Measurements from ENCODE around the gene HRH1. TPM values are rescaled to one million over a fixed set of nuclear protein-coding genes. Genes with fewer than 3 reads are reported as not detected.
"Not testable (repeated sequence)": the region's sequence is repeated elsewhere in the genome, so short reads cannot be mapped to it uniquely, and the experiment has no call there.

Gene HRH1, protein sequence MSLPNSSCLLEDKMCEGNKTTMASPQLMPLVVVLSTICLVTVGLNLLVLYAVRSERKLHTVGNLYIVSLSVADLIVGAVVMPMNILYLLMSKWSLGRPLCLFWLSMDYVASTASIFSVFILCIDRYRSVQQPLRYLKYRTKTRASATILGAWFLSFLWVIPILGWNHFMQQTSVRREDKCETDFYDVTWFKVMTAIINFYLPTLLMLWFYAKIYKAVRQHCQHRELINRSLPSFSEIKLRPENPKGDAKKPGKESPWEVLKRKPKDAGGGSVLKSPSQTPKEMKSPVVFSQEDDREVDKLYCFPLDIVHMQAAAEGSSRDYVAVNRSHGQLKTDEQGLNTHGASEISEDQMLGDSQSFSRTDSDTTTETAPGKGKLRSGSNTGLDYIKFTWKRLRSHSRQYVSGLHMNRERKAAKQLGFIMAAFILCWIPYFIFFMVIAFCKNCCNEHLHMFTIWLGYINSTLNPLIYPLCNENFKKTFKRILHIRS
- 9.8 and 12.4 TPM in 2 replicates for total RNA-seq

DNA sequence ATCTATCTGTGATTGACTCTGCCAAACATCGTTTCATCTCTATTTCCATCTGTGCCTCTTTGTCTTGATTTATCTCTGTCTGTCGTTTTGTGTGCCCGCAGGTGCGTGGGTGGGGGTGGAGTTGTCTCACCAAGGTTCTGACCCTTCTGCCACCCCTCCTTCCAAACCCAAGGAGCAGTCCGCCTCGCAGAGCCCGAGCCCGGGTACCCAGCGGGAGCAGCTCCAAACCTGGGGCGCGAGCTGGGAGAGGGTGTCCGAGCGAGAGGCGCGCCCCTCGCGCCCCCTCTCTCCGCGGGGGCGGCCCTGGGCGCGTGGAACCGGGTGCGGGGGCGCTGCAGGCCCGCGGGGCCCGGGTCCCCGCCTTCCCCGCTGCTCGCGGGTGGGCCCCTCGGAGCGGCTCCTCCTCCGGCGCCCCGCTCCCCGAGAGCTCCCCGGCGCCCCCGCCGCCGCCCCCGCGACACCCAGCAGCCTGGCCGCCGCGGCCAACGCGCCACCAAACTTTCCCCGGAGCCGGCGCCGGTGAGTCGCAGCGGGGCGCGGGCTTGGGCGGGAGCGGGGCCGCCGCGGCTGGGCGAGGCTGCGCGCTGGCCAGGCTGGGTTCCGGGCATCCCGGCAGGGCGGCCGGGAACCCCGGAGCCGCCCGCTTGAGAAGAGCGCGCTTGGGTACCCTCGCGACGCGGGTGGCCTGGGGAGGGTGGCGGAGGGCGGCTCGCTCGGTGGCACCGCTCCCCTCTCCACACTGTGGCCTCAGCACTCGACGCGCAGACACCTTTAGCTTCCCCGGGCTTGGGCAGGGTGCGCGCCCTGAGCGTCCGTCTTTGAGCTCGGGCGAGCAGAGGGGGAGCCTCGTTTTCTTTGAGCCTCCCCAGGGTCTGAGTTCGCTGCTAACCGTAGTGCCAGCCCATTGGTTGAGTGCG, at the start of gene HRH1:
Gene HRH1 (plus strand): TSS at position 458 of the 917 bp plus-strand sequence. CDS start 104,545 bp downstream, outside the sequence.
- peak; percentile 84 for DNase-seq (ENCODE audit: insufficient read length, low spot score, missing footprints)

GRCh38 chr3:11113316-11113715, 41.0 kb upstream of the HRH1 start:
- H3K4me1 ChIP-seq (ENCODE audit: insufficient read depth, low read length), result peaks cover 17% of the 10 kb centered on the region
- H3K79me2 ChIP-seq (ENCODE audit: insufficient read depth, low read length), result not testable (repeated sequence)

More for the DNA sequence above, at the start of gene HRH1:
- no peaks in the 10 kb centered on the region for H3K27me3 ChIP-seq (ENCODE audit: insufficient read depth, low read length)
- no peaks in the 10 kb centered on the region for H3K36me3 ChIP-seq (ENCODE audit: insufficient read depth, low read length)
- peak within 1 kb of the TSS; percentile 69 for H3K27ac ChIP-seq (ENCODE audit: low read depth, low read length)
- no peaks in the 10 kb centered on the region for H3K9me3 ChIP-seq (ENCODE audit: low read depth, low read length)
- peaks cover 30% of the 10 kb centered on the region for H3K79me2 ChIP-seq (ENCODE audit: insufficient read depth, low read length)
- peak within 1 kb of the TSS; percentile 99 for H3K4me2 ChIP-seq (ENCODE audit: insufficient read depth, low read length)
- H3K4me3 ChIP-seq (ENCODE audit: insufficient read depth, low read length), result peak within 1 kb of the TSS; percentile 80
- peaks cover 3% of the 10 kb centered on the region for H4K20me1 ChIP-seq (ENCODE audit: insufficient read depth, low read length)
- TF ChIP-seq, protein P1, sequence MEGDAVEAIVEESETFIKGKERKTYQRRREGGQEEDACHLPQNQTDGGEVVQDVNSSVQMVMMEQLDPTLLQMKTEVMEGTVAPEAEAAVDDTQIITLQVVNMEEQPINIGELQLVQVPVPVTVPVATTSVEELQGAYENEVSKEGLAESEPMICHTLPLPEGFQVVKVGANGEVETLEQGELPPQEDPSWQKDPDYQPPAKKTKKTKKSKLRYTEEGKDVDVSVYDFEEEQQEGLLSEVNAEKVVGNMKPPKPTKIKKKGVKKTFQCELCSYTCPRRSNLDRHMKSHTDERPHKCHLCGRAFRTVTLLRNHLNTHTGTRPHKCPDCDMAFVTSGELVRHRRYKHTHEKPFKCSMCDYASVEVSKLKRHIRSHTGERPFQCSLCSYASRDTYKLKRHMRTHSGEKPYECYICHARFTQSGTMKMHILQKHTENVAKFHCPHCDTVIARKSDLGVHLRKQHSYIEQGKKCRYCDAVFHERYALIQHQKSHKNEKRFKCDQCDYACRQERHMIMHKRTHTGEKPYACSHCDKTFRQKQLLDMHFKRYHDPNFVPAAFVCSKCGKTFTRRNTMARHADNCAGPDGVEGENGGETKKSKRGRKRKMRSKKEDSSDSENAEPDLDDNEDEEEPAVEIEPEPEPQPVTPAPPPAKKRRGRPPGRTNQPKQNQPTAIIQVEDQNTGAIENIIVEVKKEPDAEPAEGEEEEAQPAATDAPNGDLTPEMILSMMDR (IDR thresholded peaks at IDR 0.05; ENCODE audit: extremely low read depth, low read depth, low read length), result no peak
- peak within 1 kb of the TSS; percentile 80 for H2AFZ ChIP-seq (ENCODE audit: low read length)
- H3K4me1 ChIP-seq (ENCODE audit: insufficient read depth, low read length), result peaks cover 12% of the 10 kb centered on the region

GRCh38 chr3:11115548-11115947, 38.7 kb upstream of the HRH1 start:
- no peaks in the 10 kb centered on the region for H3K36me3 ChIP-seq (ENCODE audit: insufficient read depth, low read length)
- TF ChIP-seq, protein P1 (IDR thresholded peaks at IDR 0.05; ENCODE audit: extremely low read depth, low read depth, low read length), result no peak
- H3K27me3 ChIP-seq (ENCODE audit: insufficient read depth, low read length), result no peaks in the 10 kb centered on the region
- peaks cover 35% of the 10 kb centered on the region for H3K4me1 ChIP-seq (ENCODE audit: insufficient read depth, low read length)
- no peak overlapping the region for H3K27ac ChIP-seq (ENCODE audit: low read depth, low read length)
- no peak overlapping the region for H3K4me3 ChIP-seq (ENCODE audit: insufficient read depth, low read length)
- no peaks in the 10 kb centered on the region for H4K20me1 ChIP-seq (ENCODE audit: insufficient read depth, low read length)
- H3K4me2 ChIP-seq (ENCODE audit: insufficient read depth, low read length), result no peak overlapping the region
- no peaks in the 10 kb centered on the region for H3K79me2 ChIP-seq (ENCODE audit: insufficient read depth, low read length)
- no peak for DNase-seq (ENCODE audit: insufficient read length, low spot score, missing footprints)
- H2AFZ ChIP-seq (ENCODE audit: low read length), result no peak overlapping the region
- no peaks in the 10 kb centered on the region for H3K9me3 ChIP-seq (ENCODE audit: low read depth, low read length)

More at GRCh38 chr3:11113316-11113715, 41.0 kb upstream of the HRH1 start:
- H3K4me3 ChIP-seq (ENCODE audit: insufficient read depth, low read length); DNase-seq (ENCODE audit: insufficient read length, low spot score, missing footprints); H4K20me1 ChIP-seq (ENCODE audit: insufficient read depth, low read length); H3K27me3 ChIP-seq (ENCODE audit: insufficient read depth, low read length); H2AFZ ChIP-seq (ENCODE audit: low read length); H3K4me2 ChIP-seq (ENCODE audit: insufficient read depth, low read length); H3K27ac ChIP-seq (ENCODE audit: low read depth, low read length); H3K9me3 ChIP-seq (ENCODE audit: low read depth, low read length); H3K36me3 ChIP-seq (ENCODE audit: insufficient read depth, low read length): not testable (repeated sequence)

DNA sequence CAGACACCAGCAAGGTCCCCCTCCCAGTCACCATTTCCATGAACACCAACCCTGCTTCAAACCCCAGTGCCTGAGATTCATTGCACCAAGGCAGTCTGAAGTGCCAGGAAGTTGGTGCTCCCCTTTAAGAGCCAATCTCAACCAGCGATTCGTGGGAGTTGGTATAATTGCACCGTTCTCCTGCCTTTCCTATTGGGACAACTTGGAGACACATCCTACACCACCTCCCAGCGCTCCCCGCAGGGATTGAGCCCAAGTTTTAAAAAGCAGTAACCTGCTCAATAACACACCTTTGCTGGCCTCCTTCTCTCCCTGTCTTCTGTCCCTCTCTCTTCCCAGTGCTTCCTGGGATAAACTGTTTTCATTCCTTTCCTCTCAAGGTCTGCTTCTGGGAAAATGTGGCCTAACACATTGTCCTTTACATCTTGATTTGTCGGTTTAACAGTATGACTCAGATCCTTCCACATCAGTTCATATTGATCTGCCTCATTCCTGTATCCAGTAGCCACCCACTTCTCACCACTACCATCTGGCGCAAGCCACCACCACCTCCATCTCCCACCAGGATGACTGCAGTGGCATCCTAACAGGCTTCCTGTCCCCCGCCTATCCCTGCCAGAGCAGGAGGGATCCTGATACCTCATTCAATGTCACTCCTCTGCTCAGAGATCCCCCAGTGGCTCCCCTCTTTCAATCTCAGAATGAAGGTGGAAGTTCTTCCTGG, 37.8 kb upstream of the HRH1 start:
- peak overlapping the region; percentile 70 for H2AFZ ChIP-seq (ENCODE audit: low read length)
- no peak for DNase-seq (ENCODE audit: insufficient read length, low spot score, missing footprints)
- H3K4me2 ChIP-seq (ENCODE audit: insufficient read depth, low read length), result no peak overlapping the region
- no peaks in the 10 kb centered on the region for H4K20me1 ChIP-seq (ENCODE audit: insufficient read depth, low read length)
- no peaks in the 10 kb centered on the region for H3K79me2 ChIP-seq (ENCODE audit: insufficient read depth, low read length)
- TF ChIP-seq, protein P1 (IDR thresholded peaks at IDR 0.05; ENCODE audit: extremely low read depth, low read depth, low read length), result no peak
- H3K36me3 ChIP-seq (ENCODE audit: insufficient read depth, low read length), result no peaks in the 10 kb centered on the region
- H3K4me3 ChIP-seq (ENCODE audit: insufficient read depth, low read length), result no peak overlapping the region
- no peaks in the 10 kb centered on the region for H3K9me3 ChIP-seq (ENCODE audit: low read depth, low read length)
- peaks cover 41% of the 10 kb centered on the region for H3K4me1 ChIP-seq (ENCODE audit: insufficient read depth, low read length)
- H3K27ac ChIP-seq (ENCODE audit: low read depth, low read length), result no peak overlapping the region
- H3K27me3 ChIP-seq (ENCODE audit: insufficient read depth, low read length), result no peaks in the 10 kb centered on the region

Data from osteoblast (primary cell).